Adrenal gland (tissue), 5 donors: ENCODE data around the gene BEST4.

Experiments
- POLR2A ChIP-seq, 2 donors: fragments of 450-650 bp; IDR thresholded peaks; one replicate each; pipeline ENCODE4 v1.6.1; 2017; ENCODE audit warnings: antibody characterized with exemption in 2 of 2, mild to moderate bottlenecking in 2 of 2, moderate library complexity in 1 of 2
- TF ChIP-seq, protein P1 (sequence below), 6 experiments: fragments of 450-650 bp in 4 of 6; fragments of 200-600 bp in 2 of 6; sonication (generic) in 1 of 6; IDR thresholded peaks; 1 replicate in 5 of 6; 2 replicates in 1 of 6; pipeline versions ENCODE4 v1.5.1 to v1.8.0; 2016 to 2021; ENCODE audit warnings: antibody characterized with exemption in 6 of 6, mild to moderate bottlenecking in 2 of 6, moderate library complexity in 1 of 6
- donor health status: DM: no; HTN: no; CAD: no.

DNA sequence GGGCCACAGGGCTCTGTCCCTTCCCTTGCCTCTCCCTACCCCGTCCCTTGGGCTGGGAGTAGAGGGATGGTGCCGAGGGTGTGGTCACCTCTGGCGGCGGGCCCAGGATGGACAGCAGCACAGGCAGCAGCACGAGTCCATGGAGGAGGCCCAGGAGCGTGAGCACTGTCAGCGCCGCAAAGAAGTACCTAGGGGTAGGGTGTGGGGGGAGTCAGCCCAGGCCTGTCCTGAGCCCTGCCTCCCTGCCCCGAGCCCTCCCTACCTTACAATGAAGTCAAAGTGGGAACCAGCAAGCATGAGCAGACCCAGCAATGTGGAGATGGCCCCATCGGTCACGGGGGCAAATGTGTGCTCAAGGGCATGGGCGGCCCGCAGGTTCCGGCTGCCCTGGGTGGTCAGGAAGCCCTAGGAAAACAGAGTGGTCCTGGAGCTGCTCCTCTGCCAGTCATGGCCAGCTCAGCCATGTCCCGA lies 35.0 kb upstream of the BEST4 start:
- TF ChIP-seq, protein P1, sequence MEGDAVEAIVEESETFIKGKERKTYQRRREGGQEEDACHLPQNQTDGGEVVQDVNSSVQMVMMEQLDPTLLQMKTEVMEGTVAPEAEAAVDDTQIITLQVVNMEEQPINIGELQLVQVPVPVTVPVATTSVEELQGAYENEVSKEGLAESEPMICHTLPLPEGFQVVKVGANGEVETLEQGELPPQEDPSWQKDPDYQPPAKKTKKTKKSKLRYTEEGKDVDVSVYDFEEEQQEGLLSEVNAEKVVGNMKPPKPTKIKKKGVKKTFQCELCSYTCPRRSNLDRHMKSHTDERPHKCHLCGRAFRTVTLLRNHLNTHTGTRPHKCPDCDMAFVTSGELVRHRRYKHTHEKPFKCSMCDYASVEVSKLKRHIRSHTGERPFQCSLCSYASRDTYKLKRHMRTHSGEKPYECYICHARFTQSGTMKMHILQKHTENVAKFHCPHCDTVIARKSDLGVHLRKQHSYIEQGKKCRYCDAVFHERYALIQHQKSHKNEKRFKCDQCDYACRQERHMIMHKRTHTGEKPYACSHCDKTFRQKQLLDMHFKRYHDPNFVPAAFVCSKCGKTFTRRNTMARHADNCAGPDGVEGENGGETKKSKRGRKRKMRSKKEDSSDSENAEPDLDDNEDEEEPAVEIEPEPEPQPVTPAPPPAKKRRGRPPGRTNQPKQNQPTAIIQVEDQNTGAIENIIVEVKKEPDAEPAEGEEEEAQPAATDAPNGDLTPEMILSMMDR (IDR thresholded peaks at IDR 0.05) = no peak
- TF ChIP-seq POLR2A (IDR thresholded peaks at IDR 0.05) = no peak
